ENCODE data around the gene USP7.
"Not testable (repeated sequence)": the region's sequence is repeated elsewhere in the genome, so short reads cannot be mapped to it uniquely, and the experiment has no call there.

Gene USP7

DNA sequence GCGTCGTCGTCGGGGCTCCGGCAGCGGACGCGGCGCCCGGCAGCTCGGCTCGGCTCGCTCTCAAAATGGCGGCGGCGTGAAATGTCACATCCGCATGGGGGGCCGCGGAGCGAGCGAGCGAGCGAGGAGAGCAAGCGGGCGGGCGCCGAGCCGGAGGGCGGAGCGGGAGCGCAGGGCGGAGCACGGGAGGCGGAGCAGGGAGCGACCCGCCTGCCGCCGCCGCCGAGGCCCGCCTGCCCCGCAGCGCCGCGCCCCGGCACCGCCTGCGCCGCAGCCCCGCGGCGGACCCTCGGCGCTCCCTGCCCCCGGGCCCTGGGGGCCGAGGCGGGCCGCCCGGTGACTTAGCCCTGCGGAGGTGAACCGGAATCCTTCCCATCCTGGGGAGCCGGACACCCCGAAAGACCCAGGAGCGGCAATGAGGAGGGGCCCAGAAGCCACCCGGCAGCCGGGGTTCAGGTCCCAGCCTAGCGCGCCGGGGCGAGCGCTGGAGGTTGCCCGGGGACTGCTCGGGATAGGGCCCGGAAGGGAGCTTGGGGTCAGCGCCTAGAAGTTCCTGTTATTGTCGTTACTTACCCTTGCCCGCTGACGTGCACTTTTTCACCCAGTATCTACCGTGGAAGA is at the start of gene USP7:
USP7 (minus strand) TSS at position 86 of the 621 bp plus-strand sequence. CDS start 621 bp downstream, outside the sequence.
- DNase-seq (ENCODE audit: low spot score): peak; percentile 94

DNA sequence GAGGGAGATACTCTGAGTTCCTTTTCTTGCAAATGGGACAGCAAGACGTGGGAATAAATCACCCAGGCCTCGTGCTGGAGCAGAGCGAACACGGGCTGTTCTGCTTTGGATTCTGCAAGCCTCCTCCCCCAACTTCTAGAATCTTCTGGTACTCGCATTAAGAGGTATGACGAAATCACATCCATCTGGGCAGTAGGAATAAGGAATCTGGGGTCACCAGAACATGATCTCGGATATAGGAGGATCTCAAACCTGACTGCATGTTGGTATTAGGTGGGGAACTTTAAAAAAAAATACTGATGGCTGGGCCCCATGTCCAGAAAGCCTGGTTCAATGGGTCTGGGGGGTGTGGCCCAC is 49.8 kb upstream of the USP7 start:
- DNase-seq (ENCODE audit: low spot score): no peak

DNA sequence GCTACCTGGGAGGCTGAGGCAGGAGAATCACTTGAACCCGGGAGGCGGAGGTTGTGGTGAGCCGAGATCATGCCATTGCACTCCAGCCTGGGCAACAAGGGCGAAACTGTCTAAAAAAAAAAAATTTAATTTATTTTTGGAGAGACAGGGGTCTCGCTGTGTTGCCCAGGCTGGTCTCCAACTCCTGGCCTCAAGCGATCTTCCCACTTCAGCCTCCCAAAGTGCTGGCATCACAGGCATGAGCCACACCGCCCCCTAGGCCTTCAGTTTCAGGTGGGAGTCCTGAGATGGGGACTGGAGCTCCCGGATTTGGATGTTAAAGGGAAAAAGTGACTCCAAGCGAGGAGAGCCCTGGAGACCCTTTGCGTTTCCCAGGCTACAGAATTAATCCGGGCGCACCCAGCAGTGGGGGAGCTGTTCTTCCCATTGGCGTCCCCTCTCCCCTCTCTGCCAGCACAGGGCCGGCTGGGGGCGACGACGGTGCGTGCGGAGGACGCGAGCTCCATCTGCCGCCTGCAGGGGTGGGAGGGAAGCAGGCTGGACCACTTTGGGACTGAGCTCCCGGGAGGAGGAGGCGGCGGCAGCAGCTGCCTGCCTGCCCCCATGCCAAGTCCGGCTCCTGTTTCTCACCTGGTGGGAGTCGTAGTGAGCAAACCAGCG is 49.3 kb upstream of the USP7 start:
- DNase-seq (ENCODE audit: low spot score): no peak

DNA sequence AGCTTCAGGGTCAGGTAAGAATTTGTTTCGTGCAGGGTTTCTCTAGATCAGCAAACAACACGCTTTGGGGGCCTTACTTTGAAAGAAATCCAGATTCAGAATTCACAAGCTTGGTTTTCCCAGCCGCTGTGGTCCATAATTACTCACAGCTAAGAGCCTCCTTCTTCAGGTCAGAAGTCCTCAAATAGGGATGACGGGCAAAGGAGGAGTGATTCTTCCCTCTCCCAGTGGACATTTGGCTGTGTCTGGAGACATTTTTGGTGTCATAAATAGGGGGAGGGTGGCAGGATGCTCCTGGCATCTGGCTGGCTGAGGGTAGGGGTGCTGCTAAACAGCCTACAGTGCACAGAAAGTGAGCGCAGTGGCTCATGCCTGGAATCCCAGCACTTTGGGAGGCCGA is 48.6 kb upstream of the USP7 start:
- no peak for DNase-seq (ENCODE audit: low spot score)

DNA sequence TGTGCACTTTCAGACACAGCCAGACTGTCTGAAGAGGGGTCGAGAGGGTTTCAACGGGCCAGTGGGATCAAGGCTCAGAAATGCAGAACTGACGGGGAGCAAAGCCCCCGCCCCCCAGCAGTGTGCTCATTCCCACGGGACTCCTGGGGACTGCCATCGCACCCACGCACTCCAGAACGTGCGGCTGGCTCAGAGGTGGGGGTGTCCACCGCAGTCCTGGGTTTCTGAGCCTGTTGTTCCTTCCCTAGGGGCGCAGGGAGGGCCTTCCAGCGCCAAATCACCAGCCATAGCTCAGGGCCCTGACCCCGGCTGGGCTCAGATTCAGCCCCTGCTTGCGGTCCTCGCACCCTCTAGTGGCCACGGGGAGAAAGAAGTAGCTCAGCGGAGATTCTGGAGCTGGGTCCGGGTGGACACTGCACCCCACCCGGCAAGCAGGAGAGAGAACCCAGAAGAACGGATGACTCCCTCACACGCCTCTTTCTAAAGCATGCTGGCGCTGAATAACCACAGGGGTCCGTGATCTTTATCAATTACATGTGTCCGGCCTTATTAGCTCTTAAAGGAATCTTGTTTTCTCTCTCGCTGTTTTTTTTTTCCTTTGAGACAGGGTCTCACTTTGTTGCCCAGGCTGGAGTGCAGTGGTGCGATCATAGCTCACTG is 45.0 kb upstream of the USP7 start:
- DNase-seq (ENCODE audit: low spot score): peak; percentile 93

DNA sequence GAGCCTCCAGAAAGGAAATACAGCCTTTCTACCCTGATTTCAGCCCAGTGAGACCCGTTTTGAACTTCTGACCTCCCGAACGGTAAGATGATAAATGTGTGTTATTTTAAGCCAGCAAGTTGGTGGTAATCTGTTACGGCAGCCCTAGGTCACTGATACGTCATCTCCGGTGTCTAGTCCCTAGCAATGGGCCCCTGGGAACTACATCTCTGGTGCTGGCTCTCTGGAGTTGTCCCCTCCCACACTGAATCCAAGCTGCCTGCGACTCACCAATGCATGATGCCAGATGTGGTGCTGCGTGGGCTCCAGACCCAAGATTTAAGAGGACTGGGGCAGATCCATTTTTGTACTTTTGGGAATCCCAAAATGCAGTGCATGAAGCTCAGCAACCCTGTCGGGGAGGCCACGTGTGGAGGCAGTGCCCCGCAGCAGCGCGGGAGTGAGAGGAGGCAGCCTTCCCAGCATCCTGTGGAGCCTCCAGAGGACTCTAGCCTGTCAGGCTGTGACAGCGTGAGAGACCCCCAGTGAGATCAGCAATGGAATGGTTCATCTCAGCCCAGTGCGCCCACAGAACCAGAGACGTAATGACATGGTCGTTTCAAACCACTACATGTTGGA is 43.6 kb upstream of the USP7 start:
- no peak for DNase-seq (ENCODE audit: low spot score)

DNA sequence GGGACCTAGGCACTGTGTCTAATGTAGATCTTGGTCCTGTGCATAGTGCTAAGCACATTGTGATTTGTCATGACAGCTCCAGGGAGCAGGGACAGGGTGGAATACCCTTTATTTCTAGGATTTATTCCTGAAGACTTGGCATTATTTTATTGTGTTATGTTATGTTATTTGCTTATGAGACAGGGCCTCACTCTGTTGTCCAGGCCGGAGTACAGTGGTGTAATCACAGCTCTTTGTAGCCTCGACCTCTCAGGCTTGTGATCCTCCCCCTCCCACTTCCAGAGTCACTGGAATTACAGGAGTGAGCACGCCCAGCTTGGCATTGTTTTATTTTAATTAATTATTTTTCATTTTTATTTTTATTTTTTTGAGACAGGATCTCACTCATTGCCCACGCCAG is 40.5 kb upstream of the USP7 start:
- DNase-seq (ENCODE audit: low spot score): no peak

DNA sequence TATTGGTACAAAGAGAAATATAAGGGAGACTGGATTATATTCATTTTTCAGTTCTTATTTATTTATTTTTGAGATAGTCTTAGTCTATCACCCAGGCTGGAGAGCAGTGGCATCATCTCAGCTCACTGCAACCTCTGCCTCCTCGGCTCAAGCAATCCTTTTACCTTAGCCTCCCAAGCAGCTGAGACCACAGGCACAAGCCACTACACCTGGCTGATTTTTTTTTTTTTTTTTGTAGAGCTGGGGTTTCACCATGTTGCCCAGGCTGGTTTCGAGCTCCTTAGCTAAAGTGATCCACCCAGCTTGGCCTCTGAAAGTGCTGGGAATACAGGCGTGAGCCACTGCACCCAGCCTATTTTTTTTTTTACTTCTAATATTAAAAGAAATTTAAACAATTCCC is 40.1 kb upstream of the USP7 start:
- no peak for DNase-seq (ENCODE audit: low spot score)

DNA sequence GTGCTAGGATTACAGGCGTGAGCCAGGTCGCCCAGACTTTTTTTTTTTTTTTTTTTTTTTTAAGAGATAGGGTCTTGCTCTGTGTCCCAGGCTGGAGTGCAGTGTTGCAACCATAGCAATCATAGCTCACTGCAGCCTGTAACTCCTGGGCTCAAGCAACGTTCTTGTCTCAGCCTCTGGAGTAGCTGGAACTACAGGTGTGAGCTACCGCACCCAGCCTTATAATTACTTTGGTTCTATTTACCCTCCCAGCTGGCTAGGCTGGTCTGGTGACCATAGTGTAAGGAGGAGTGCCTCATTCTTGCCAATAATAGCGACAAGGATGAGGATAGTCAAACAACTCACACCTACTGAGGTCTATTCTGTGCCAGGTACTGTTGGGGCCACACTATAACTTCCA is 39.6 kb upstream of the USP7 start:
- DNase-seq (ENCODE audit: low spot score): no peak

DNA sequence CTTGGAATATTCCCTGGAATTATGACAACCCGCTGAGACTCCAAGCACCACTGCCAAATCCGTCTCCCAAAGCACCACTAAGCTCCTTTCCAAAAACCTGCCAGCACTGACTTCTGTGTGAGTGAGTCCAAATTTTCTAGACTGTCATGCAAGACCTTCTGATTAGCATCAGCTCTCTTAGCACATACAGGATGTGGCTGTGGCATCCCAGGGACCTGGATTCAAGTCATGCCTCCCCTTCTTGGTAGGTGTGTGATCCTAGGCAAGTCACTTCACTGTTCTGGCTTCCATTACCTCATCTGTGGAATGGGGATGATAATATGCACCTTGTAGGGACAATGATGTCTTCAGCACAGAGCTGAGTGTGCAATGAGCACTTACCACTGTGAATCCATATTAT is 38.3 kb upstream of the USP7 start:
- DNase-seq (ENCODE audit: low spot score): no peak

DNA sequence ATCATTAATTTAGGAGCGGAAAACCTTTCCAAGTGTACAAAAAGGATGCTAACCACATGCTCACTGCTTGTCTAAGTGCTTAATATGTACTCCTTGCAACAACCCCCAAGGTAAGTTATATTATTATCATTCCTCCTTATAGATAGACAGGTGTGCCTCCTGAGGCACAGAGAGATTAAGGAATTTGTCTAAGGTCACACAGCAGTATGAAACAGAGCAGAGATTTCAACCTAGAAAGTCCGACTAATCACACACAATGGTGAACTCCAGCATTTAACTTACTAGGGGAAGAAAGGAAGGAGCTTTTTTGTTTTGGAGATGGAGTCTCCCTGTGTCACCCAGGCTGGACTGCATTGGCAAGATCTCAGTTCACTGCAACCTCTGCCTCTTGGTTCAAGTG is 37.0 kb upstream of the USP7 start:
- DNase-seq (ENCODE audit: low spot score): no peak

DNA sequence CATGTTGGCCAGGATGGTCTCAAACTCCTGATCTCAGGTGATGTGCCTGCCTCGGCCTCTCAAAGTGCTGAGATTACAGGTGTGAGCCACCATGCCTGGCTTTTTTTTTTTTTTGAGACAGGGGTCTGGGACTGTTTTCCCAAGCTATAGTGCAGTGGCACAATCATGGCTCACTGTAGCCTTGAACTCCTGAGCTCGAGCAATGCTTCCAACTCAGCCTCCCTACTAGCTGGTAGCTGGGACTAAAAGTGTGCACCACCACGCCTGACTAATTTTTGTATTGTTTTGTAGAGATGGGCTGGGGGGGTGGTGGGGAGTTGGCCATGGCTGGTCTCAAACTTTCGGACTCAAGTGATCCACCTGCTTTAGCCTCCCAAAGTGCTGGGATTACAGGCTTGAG is 36.1 kb upstream of the USP7 start:
- DNase-seq (ENCODE audit: low spot score): no peak

DNA sequence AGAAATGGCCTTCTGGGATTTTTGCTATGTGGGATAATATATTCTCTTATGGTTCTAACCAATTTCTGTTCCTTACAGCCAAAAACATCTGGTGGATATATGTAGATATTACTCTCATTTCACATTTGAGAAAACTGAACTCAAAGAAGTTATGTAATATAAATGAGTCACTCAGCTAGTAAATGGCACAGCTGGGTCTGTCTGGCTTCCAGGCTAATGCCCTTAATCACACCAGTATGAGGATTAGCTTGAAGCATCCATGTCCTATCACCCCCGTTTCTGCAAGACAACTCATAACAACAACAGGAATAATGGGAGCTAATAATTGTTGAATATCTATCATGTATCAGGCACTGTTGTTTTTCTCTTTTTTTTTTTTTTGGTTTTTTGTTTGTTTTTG is 34.4 kb upstream of the USP7 start:
- DNase-seq (ENCODE audit: low spot score): no peak

DNA sequence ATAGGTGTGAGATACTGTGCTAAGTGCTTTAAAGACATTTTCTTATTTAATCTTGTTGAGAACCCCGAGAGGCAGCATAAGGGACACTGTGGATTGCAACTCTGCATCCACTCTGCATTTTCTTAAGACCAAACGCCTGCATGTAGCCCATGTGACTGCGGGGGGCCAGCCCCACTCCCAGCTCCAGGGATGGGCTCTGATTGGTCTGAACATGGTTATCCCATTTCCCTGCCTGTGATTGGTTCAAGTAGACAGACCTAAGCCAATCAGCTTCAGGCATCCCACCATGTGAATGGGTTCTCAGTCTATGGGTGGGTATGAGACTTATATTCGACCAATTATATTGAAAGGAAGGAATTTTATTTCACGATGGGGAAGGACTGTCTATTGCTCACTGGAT is 33.2 kb upstream of the USP7 start:
- DNase-seq (ENCODE audit: low spot score): no peak

DNA sequence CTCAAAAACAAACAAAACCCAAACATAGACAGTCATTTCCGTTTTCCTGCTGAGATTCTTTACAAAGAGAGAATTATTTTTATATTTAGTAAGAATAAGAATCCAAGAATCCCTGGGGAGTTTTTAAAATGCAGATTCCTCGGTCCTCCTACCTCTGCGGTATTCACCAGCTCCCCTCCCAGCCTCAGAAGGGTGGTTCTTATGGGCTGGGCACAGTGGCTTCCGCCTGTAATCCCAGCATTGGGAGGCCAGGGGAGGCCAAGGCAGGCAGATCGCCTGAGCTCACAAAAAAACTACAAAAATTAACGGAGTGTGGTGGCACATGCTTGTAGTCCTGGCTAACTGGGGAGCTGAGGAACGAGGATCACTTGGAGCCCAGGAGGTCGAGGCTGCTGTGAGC is 26.7 kb upstream of the USP7 start:
- DNase-seq (ENCODE audit: low spot score): no peak

DNA sequence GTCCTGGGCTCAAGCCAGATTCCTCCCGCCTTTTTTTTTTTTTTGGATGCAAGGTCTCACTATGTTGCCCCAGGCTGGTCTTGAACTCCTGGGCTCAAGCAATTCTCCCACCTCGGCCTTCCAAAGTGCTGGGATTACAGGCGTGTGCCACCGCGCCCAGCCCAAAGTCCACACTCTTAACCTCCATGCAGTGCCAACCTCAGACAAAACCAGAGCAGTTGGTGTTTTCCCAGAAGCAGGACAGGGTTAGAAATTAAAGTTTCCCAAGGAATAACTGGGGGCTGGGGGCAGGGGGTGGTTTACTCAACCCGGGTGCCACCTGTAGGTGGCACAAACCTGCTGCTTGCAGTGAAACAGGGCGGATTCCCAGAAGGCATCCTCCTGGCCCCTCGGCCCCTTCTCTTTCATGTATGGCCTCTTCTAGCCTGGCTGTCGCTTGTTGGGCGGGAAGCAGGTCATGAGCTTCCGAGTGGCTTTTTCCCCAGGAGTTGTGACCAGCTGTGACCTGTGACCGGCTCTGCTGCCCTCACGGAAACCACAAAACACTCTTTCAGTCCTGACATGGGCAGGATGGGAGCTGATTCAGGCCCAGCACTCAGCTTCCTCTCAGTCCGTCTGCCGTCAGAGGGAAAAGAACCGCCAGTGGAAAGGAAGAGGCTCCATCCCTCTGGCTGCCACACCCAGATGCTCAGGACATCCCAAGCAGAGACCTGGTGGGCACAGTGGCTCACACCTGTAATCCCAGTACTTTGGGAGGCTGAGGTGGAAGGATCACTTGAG is 25.6 kb upstream of the USP7 start:
- DNase-seq (ENCODE audit: low spot score): no peak

DNA sequence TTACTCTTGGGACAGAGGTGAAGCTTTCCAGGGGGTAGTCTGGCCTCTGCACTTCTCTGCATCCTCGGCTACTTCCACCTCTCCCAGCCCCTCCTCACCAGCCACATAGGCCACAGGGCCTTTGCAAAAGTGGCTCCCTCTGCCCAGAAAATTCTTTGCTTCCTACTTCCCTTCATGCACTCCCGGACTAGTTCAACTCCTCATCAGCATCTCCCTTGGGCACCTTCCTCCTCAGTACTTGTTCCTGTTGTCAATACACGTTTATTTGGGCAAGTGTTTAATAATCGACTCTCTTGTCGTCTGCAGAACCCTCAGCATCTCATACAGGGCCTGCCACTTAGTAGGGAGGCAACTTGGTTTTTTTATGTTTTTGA is 23.1 kb upstream of the USP7 start:
- no peak for DNase-seq (ENCODE audit: low spot score)

DNA sequence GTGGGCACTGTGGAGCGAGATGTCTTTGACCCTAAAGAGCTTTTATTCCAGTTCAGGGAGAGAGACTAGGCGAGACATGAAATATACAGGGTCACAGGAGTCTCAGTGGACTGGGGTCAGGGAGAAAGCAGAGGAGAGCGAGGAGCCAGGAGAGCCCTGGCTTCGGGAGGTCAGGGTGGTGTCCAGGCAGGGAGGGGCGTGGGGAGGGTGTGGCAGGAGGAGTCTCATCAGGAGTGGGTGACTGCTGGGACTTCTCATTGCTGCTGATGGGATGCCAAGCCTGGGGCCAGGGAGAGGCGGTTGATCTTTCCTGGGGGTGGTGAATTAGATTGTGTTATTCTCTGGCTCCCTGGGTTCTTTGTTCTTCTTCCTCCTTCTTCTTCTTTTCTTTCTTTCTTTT is 22.4 kb upstream of the USP7 start:
- DNase-seq (ENCODE audit: low spot score): no peak

DNA sequence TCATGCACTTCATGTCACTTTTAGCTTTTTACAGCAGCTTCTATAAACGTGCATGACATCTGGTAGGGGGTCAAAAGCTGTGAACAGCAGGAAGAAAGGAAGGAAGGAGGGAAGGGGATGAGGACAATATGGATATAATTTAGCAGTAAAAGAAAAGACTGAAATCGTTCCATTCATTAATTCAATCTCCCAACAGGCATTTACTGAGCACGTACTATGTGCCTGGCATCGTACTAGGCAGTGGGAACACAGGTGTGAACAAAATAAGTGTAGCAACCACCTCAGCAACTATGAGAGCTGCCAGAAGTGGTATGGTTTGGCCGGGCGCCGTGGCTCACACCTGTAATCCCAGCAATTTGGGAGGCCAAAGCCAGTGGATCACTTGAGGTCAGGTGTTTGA is 19.1 kb upstream of the USP7 start:
- DNase-seq (ENCODE audit: low spot score): no peak

DNA sequence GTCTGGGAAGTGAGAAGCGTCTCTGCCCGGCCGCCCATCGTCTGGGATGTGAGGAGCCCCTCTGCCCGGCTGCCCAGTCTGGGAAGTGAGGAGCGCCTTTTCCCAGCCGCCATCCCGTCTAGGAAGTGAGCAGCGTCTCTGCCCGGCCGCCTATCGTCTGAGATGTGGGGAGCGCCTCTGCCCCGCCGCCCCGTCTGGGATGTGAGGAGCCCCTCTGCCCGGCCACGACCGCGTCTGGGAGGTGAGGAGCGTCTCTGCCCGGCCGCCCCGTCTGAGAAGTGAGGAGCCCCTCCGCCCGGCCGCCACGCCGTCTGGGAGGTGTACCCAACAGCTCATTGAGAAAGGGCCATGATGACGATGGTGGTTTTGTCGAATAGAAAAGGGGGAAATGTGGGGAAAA is 18.2 kb upstream of the USP7 start:
- not testable (repeated sequence) for DNase-seq (ENCODE audit: low spot score)

DNA sequence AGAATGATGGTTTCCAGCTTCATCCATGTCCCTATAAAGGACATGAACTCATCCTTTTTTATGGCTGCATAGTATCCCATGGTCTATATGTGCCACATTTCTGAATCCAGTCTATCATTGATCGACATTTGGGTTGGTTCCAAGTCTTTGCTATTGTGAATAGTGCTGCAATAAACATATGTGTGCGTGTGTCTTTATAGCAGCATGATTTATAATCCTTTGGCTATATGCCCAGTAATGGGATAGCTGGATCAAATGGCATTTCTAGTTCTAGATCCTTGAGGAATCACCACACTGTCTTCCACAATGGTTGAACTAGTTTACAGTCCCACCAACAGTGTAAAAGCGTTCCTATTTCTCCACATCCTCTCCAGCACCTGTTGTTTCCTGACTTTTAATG is 12.5 kb upstream of the USP7 start:
- not testable (repeated sequence) for DNase-seq (ENCODE audit: low spot score)

DNA sequence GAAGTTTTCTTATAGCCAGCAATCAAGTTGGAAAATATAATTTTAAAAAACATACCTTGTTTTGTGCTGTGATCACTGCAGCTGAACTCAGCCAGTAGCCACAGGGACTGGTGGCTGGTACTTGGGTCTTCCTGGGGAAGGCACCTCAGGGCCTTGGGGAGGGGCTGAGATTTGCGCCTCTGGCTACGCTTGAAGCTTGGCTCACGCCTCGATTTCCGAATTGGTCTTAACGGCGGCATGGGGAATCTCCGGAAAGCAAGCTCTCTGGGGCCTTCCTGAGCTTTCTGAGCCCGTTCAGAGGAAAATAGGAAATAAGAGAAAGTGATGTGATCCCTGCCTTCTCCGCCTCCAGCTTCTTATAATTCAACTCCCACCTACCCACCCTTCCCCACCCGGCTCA is 11.3 kb upstream of the USP7 start:
- DNase-seq (ENCODE audit: low spot score): no peak

All from hepatic stellate cell (primary cell).